ENCODE data around the gene ECHDC1. TPM values are rescaled to one million over a fixed set of nuclear protein-coding genes. Genes with fewer than 3 reads are reported as not detected.

ECHDC1 gene
- total and polyA plus RNA-seq, 2 of the 8 experiments (the other 6 are each of a cell fraction or from before 2014, with no cell fraction given): 11.3 to 60.5 TPM

- TF ChIP-seq ATF2 (IDR thresholded peaks at IDR 0.05; ENCODE audit: low read length) (peak; percentile 47; the same call in 1 of the 2 replicates), USF2 (IDR thresholded peaks at IDR 0.05; ENCODE audit: low read length) (no peak), SP4 (IDR thresholded peaks at IDR 0.05; ENCODE audit: low read length) (0 out of 2 replicates have a peak, but pooled peaks have one; percentile 41), CHD2 (IDR thresholded peaks at IDR 0.05; ENCODE audit: low read length) (no peak)
Observed at GRCh38 chr6:127342296-127342945, 988 bp downstream of the ECHDC1 start (continued).
